GM19351 (cell line): ENCODE data around the gene TCFL5.

Experiments
- ATAC-seq: cut with Tn5 transposase; IDR thresholded peaks from one replicate; pipeline ENCODE4 v1.9.1; 2021; ENCODE audit warnings: mild to moderate bottlenecking, moderate library complexity; ENCODE audit not compliant: unreplicated experiment

The TCFL5 gene

DNA sequence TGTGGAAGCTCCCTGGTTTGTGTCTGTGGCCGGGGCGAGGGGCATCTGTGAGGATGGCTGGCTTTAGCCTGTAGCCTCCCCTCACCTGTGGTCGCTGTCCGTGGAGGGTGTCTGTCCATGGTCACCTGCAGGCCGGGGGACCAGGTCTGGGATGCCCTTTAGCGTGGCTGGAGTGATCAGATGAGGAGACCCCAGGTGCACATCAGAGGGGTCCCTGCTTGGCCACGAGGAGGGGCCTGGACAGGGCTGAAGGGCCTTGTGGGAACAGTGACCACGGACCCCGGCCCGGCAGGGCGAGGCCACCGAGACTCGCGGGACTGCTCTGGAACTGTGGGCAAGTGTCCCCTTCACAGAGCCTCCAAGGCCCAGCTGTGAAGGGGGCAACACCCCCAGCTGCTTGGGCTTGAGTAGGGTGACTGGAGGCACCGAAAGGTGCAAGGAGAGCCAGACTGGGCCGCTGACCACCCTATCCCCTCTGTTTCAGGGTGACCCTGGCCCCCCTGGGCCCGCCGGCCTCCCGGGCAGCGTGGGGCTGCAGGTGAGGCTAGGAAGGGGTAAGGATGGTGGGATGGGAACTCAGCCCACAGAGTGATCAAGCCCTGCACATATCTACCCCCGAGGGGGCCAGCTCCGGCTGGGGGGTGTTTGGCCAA, 36.2 kb downstream of the TCFL5 start:
- no peak for ATAC-seq

- ATAC-seq: no peak
These were observed 36.9 kb downstream of the TCFL5 start for GRCh38 chr20:62824476-62825332.

DNA sequence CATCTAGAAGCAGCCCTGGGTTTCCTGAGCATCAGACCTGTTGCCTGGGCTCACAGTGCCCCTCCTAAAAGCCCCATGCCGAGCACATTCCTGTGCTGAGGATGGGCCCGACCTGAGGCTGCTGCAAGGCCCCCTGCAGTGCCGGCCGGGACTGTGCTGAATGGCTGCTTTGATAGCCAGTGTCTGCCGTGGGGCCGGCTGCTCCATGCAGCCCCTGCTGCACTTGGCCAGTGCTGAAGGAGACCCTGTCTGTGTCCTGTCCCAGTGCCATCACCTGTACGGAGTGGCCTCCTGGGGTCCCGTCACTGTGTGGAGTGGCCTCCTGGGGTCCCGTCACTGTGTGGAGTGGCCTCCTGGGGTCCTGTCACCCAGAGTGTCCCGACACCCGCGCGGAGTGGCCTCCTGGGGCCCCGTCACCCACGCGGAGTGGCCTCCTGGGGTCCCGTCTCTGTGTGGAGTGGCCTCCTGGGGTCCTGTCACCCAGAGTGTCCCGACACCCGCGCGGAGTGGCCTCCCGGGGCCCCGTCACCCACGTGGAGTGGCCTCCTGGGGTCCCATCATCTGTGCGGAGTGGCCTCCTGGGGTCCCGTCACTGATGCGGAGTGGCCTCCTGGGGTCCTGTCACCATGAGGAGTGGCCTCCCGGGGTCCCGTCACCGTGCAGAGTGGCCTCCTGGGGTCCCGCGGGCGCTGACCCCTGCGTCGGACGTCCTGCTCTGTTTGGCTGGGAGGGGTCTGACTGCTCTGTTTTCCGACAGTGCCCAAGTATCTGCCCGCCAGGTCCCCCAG, 37.7 kb downstream of the TCFL5 start:
- no peak for ATAC-seq

DNA sequence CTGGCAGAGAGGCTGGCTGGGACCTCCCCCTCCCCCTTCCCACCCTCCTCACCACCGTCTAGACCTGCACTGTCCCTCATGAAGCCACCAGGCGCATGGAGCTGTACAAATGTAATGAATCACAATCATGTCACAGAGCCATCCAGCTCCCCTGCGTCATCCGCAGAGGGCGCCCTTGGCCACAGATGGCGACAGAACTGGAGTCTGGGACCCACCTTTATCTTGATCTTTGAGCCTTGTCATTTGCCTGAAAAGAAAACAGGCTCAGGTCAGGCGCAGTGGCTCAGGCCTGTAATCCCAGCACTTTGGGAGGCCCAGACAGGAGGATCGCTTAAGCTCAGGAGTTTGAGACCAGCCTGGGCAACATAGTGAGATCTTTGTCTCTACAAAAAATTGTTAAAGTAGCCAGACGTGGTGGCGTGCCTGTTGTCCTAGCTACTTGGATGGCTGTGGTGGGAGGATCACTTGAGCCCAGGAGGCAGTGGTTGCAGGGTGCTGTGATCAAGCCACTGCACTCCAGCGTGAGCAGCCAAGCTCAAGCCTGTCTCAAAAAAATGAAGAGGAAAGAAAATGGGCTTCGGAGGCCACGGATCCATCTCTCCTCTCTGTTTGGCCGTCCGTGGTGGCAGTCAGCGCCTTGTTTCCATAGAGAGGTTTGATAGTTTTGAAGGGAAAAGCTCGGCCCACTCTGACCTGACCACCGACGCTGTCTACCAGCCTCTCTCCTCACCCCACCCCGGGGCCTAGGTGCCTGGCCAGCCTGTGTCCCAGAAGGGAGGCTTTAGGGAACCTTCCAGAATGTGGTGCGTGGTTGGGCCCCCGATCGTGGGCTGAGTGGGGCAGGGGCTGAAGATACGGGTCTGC, 38.6 kb downstream of the TCFL5 start:
- no peak for ATAC-seq

- ATAC-seq: no peak
These were observed 39.3 kb downstream of the TCFL5 start for GRCh38 chr20:62822239-62822787.

DNA sequence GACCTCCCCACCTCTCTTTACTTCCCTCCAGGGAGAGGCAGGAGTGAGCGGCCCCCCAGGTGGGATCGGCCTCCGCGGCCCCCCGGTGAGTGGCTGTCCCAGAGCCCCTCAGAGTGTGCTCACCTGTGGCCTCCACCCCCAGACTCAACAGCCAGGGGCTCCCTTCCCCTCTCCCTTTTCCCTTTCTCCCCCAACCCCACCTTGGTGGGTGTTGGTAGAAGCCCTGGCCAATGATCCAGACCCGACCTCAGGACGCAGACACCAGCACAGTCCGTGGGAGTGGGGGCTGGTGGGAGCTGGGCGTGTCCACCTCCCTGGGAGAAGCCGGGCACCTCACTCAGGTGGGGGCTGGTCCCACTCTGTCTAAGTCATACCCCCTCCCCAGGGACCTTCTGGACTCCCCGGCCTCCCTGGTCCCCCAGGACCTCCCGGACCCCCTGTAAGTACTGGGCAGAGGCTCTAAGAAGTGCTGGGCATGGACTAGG, 39.9 kb downstream of the TCFL5 start:
- no peak for ATAC-seq

DNA sequence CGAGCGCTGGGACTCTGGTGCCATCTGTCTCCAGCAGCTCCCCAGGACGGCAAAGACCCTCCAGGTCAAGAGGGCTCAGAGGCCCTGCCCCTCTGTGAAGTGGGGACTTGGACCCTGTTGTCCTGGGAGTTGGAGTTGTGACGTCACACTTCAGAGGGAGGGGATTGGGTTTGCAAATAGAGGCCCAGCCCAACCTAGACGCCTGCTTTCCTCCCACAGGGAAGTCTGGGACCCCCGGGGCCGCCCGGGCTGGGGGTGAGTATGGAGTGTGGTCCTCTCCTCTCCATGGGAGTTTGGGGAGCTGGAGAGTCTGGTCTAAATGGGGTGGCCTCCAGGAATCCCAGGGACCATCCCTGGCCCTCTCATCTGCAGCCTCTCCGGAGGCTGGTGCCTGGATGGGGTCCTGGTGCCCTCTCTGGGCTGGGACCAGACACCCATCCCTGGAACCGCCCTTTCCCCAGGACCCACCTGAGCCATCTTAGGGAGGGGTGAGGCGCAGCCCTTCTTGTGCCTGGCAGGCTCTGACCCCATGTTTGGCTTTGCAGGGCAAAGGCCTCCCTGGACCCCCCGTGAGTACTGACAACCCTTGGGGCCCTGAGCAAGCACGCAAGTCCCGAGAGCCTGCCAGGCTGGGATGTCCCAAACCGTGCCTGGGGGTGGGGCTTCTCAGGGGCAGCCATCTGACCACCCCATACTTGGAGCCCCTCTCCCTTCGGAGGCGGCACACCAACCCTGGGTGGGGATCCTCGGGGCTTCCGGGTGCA, 40.5 kb downstream of the TCFL5 start:
- no peak for ATAC-seq

DNA sequence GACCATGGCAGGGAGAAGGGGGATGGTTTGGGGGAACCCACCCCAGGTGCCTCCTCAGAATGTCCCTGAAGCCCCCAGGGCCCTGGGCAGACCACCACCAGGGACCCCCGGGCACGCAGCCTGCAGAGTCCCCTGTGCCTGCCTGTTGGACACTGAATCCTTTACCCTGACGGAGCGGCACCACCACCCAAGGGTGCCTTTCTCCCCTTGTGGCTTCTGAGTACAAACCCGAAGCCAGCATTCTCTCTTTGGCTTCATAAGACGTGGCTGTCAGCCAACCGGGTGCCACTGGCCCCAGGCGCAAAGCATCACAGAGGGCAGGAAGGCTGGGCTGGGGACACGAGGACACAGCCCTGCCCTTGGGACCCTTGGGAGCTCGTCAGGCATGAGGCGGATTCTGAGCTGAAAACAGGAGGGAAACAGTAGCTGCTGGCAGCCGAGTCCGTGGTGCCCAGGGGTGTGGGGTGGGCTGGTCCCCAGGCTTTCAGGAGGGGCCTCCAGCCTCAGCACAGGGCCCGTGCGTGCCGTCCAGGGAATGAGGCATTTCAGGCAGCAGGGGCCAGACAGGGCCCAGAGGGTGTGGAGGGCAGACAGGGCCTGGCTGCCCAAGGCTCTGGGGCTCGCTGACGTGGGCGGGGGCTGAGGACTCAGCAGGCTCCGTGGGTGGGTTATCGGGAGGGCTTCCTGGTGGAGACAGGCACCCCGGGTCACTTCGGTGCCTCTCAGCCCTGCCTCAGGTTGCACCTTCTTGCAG, 41.2 kb downstream of the TCFL5 start:
- ATAC-seq: no peak

DNA sequence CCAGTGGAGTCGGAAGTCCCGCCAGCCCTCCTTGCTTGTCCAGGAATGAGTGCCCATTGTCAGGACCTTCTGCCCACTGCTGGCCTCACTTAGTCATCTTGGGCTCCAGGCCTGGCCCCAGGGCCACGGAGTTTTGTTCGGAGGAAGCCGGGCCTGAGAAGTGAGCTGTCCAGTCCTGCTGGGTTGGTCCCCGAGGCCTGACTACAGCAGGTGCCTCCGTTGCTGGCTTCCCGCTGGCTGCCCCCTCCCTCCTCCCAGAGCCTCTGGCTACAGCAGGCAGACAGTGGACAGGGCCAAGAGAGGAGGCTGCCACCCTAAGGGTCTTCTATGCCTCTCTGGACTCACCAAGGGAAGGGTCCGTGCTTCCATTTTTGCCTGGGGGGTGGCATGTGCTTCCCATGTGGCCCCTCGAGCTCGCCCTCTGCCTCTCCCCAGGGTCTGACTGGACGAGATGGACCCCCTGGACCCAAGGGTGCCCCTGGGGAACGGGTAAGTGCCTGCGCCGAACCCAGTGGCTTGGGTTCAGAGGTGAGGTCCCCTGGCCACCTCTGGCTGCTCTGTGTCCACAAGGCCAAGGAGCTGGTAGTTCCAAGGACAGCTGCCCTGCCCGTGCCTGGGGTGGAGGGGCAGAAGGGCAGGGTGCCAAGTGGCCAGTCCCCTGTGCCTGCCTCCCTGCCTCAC, 42.0 kb downstream of the TCFL5 start:
- no peak for ATAC-seq

GRCh38 chr20:62818592-62819493, 42.8 kb downstream of the TCFL5 start:
- ATAC-seq: no peak

GRCh38 chr20:62817975-62818591, 43.5 kb downstream of the TCFL5 start:
- ATAC-seq: no peak

DNA sequence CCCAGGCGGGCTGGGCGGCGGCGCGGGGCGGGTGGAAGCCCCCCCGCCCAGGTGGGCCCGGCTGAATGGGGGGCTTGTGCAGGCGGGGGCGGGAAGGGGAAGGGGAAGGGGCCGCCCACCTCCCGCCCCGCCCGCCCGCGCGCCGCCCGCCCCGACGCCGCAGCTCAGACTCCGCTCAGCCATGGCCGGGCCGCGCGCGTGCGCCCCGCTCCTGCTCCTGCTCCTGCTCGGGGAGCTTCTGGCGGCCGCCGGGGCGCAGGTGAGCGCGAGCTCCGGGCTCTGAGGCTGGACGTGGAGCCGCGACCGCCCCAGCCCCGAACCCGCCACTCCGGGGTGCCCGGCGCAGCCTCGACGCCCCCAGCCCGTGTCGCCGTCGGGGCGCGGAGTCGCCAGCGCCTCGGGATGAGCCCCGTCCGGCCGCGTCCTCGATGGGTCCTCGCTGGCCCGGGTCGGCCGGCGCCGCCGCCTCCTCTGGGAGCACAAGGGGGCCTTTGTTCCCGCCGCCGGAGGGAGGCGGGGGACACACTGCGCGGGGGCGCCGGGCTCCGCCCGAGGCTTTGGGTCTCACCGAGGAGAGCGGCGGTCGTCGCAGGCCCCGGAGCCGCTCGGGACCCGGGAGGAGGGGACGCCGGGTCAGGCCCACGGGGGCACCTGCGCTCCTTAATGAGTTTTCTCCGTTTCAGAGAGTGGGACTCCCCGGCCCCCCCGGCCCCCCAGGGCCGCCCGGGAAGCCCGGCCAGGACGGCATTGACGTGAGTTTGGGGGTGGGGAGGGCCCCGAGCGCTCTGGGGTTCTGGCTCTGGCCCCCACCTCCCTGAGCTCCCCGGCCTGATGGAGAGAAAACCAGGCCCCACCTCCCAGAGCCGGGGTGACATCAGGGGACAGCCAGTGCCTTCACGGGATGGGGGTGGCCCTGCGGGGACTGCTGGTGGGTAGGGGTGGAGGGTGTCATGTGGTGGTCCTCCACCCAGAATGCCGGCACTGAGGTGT, 44.4 kb downstream of the TCFL5 start, which contains the start of gene COL9A3:
TSS of gene COL9A3 (plus strand) at position 167 of the 990 bp plus-strand sequence. CDS start at position 182, 15 bp downstream.
- no peak for ATAC-seq

DNA sequence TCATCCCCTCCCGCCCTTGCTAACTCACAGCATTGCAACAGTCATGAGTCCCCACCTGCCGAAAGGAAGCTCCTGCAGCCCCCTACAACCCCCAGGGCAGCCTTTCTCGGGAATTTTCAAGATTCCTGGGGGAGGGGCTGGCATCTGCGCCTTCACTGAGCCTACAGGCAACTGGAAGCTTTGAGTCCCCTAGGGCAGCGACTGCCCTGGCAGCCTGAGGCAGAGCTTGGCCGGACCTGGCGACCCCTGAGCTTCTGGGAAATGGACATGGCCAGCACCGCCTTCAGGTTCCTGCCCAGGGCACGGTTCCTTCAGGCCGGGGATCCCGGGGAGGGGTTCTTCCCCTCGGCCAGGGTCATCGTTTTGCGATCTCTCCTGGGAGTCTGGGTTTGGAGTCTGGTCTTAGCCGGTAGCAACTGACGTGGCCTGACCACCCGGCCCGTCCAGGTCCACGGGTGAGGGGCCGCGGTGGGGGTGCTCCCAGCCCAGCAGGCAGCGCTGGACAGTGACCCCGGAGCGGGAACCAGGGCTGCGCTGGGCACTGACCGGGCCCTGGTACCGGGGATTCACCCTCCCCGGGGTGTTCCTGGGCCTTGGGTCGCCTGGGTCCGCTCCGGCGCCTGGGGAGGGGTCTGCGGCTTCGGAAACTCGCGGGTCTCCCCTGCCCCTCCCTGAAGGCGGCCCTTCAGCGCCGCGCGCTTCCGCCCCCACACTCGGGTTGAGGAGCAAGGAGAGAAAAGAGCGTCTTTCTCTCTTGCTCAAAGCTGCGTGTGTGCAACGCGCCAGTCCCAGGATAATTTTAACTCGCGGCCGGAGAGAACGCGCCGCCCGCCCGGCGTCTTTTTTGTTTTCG, 45.4 kb downstream of the TCFL5 start:
- ATAC-seq: no peak
